Right lobe of liver (tissue), 4 donors: ENCODE data around the gene CAMKMT.

Source experiments
- CTCF ChIP-seq, 4 donors: fragments of 200-600 bp in 3 of 4; fragments of 450-650 bp in 1 of 4; IDR thresholded peaks; one replicate each; pipeline versions ENCODE4 v1.5.1 to v1.8.0; 2016 to 2022; ENCODE audit warnings: antibody characterized with exemption in 4 of 4, mild to moderate bottlenecking in 2 of 4
- POLR2A ChIP-seq: fragments of 450-650 bp; IDR thresholded peaks from one replicate; pipeline ENCODE4 v1.6.1; 2017; ENCODE audit warnings: antibody characterized with exemption, mild to moderate bottlenecking
- donor health status: DM: no; HTN: no; CAD: no.
- donor health status: DM: no; HTN: no; CAD: no.
- donor health status: DM: no; HTN: yes; CAD: no.

DNA sequence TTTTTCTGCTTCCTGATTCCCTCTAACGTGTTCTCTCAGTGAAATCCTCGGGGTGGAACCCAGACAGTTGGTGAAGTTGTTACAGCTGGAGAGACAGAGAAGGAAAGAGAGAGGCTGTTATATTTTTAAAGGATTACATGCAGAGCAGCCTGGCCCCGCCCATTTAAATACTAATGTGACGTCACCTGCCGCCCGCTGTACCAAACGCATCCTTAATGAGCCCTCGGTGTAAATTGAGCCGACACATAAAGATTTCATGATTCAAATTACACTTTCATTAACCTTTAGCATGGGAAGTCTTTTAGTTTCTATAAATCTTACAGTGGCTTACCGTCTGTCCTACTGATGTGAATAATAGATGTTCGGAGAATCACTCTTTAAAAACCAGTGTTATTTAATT lies 415.8 kb downstream of the CAMKMT start:
- no peak for TF ChIP-seq POLR2A
- TF ChIP-seq CTCF (IDR thresholded peaks at IDR 0.05), result no peak
